IPS-15b (cell line): Measurements from ENCODE around the gene STXBP1.

Source experiments
- H3K27me3 ChIP-seq: one replicate; pipeline ENCODE4 v1.6.1; 2013; ENCODE audit warnings: low read length; ENCODE audit not compliant: control insufficient read depth, insufficient read depth
- H3K36me3 ChIP-seq: one replicate; pipeline ENCODE4 v1.6.1; 2013; ENCODE audit warnings: low read length; ENCODE audit not compliant: control insufficient read depth, insufficient read depth
- H3K4me1 ChIP-seq: one replicate; pipeline ENCODE4 v1.6.1; 2013; ENCODE audit warnings: mild to moderate bottlenecking, low read length; ENCODE audit not compliant: control insufficient read depth, insufficient read depth
- H3K4me3 ChIP-seq: one replicate; pipeline ENCODE4 v1.5.1; 2013; ENCODE audit warnings: low read depth, low read length
- H3K9ac ChIP-seq: one replicate; pipeline ENCODE4 v1.6.1; 2013; ENCODE audit warnings: low read depth, mild to moderate bottlenecking, low read length
- H3K9me3 ChIP-seq: one replicate; pipeline ENCODE4 v1.6.1; 2013; ENCODE audit warnings: mild to moderate bottlenecking, low read length; ENCODE audit not compliant: control insufficient read depth, insufficient read depth

Gene STXBP1

GRCh38 chr9:127650518-127650917 is 38.4 kb downstream of the STXBP1 start:
- no peaks in the 10 kb centered on the region for H3K36me3 ChIP-seq
- H3K4me3 ChIP-seq = no peak overlapping the region
- peaks cover 15% of the 10 kb centered on the region for H3K4me1 ChIP-seq
- no peaks in the 10 kb centered on the region for H3K27me3 ChIP-seq
- H3K9ac ChIP-seq = no peak overlapping the region
- no peaks in the 10 kb centered on the region for H3K9me3 ChIP-seq

- no peaks in the 10 kb centered on the region for H3K27me3 ChIP-seq
- no peaks in the 10 kb centered on the region for H3K36me3 ChIP-seq
- no peaks in the 10 kb centered on the region for H3K9me3 ChIP-seq
- peaks cover 15% of the 10 kb centered on the region for H3K4me1 ChIP-seq
- H3K4me3 ChIP-seq = no peak overlapping the region
- H3K9ac ChIP-seq = no peak overlapping the region
Observed at GRCh38 chr9:127651697-127652610, 39.9 kb downstream of the STXBP1 start.

- Histone ChIP-seq H3K36me3 (no peaks in the 10 kb centered on the region), H3K9ac (no peak overlapping the region), H3K9me3 (no peaks in the 10 kb centered on the region), H3K4me1 (peaks cover 15% of the 10 kb centered on the region), H3K4me3 (no peak overlapping the region), H3K27me3 (no peaks in the 10 kb centered on the region)
Observed at GRCh38 chr9:127652733-127653132, 40.7 kb downstream of the STXBP1 start.

- no peaks in the 10 kb centered on the region for H3K27me3 ChIP-seq
- H3K36me3 ChIP-seq = no peaks in the 10 kb centered on the region
- H3K4me1 ChIP-seq = peaks cover 15% of the 10 kb centered on the region
- no peak overlapping the region for H3K4me3 ChIP-seq
- H3K9me3 ChIP-seq = no peaks in the 10 kb centered on the region
- H3K9ac ChIP-seq = no peak overlapping the region
Observed at GRCh38 chr9:127654619-127655018, 42.5 kb downstream of the STXBP1 start.

- H3K36me3 ChIP-seq = no peaks in the 10 kb centered on the region
- no peaks in the 10 kb centered on the region for H3K9me3 ChIP-seq
- H3K9ac ChIP-seq = no peak overlapping the region
- H3K4me1 ChIP-seq = peaks cover 15% of the 10 kb centered on the region
- H3K27me3 ChIP-seq = no peaks in the 10 kb centered on the region
- no peak overlapping the region for H3K4me3 ChIP-seq
Observed at GRCh38 chr9:127658428-127658827, 46.4 kb downstream of the STXBP1 start.

GRCh38 chr9:127660886-127661741 is 49.0 kb downstream of the STXBP1 start:
- H3K9ac ChIP-seq = no peak overlapping the region
- H3K4me3 ChIP-seq = no peak overlapping the region
- H3K9me3 ChIP-seq = no peaks in the 10 kb centered on the region
- H3K27me3 ChIP-seq = no peaks in the 10 kb centered on the region
- H3K36me3 ChIP-seq = no peaks in the 10 kb centered on the region
- H3K4me1 ChIP-seq = no peaks in the 10 kb centered on the region

- no peak overlapping the region for H3K4me3 ChIP-seq
- H3K27me3 ChIP-seq = no peaks in the 10 kb centered on the region
- no peaks in the 10 kb centered on the region for H3K4me1 ChIP-seq
- no peaks in the 10 kb centered on the region for H3K36me3 ChIP-seq
- H3K9ac ChIP-seq = no peak overlapping the region
- H3K9me3 ChIP-seq = no peaks in the 10 kb centered on the region
Observed at GRCh38 chr9:127662617-127663016, 50.5 kb downstream of the STXBP1 start.

GRCh38 chr9:127664324-127664677 is 52.2 kb downstream of the STXBP1 start:
- Histone ChIP-seq H3K9me3 (no peaks in the 10 kb centered on the region), H3K4me1 (no peaks in the 10 kb centered on the region), H3K36me3 (no peaks in the 10 kb centered on the region), H3K4me3 (no peak overlapping the region), H3K27me3 (no peaks in the 10 kb centered on the region), H3K9ac (no peak overlapping the region)

GRCh38 chr9:127664678-127665507 is 52.8 kb downstream of the STXBP1 start:
- Histone ChIP-seq H3K9me3 (no peaks in the 10 kb centered on the region), H3K36me3 (no peaks in the 10 kb centered on the region), H3K4me3 (no peak overlapping the region), H3K9ac (no peak overlapping the region), H3K27me3 (no peaks in the 10 kb centered on the region), H3K4me1 (no peaks in the 10 kb centered on the region)

GRCh38 chr9:127667127-127667844 is 55.2 kb downstream of the STXBP1 start:
- Histone ChIP-seq H3K27me3 (no peaks in the 10 kb centered on the region), H3K9ac (no peak overlapping the region), H3K36me3 (peaks cover 2% of the 10 kb centered on the region), H3K4me1 (no peaks in the 10 kb centered on the region), H3K4me3 (no peak overlapping the region), H3K9me3 (no peaks in the 10 kb centered on the region)

GRCh38 chr9:127667906-127668305 is 55.8 kb downstream of the STXBP1 start:
- Histone ChIP-seq H3K36me3 (peaks cover 2% of the 10 kb centered on the region), H3K27me3 (no peaks in the 10 kb centered on the region), H3K9me3 (no peaks in the 10 kb centered on the region), H3K9ac (no peak overlapping the region), H3K4me3 (no peak overlapping the region), H3K4me1 (no peaks in the 10 kb centered on the region)
